ENCODE measurements around the gene B3GLCT.

The B3GLCT gene

DNA sequence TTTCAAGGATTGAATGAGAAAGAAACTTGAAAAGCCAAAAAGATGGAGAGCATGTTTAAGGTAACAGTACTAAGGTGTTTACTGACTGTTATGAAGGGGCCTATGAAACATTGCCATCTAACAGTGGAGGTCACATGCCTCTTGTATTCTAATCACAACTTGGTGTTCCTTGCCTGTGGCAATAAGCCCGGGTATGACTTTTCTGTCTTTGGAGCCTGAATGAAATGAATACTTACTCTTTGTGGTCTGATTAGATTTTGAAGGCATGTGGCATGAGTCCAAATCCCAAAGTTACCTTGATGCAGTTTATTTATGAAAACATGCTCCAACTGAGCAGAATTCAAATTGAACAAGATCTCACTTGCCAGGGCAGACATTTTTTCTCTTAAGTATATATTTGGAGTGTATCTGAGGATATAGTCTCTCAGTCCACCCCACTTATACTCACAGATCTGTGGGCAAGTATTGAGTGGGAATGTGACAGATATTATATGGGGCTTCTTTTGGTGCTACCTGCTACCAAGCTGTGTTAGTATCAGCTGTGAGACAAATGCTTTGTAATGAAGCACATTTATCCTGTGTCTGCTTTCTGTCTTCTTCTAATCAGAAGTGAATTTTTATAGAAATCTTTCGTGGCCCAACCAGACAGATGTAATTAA is 67.5 kb downstream of the B3GLCT start:
- DNase-seq (ENCODE audit: low read depth in 3 of 3, low spot score in 1 of 3), result no peak

DNA sequence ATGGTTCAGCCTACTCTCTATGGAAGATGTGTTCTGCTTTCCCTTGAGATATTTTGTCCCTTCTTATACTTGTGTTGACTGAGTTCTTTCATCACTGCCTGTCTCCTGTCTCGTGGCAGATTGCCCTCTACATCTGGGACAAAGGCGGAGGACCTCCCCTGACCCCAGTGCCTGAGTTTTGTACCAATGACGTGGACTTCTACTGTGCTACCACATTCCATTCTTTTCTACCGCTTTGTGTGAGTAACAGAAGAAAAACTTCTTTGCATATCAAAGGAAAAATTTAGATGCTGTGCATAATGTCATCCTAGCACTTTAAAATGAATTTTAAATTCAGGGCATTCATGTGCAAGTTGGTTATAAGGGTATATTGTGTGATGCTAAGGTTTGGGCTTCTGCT is 74.6 kb downstream of the B3GLCT start:
- no peak for DNase-seq (ENCODE audit: low read depth in 3 of 3, low spot score in 1 of 3)

DNA sequence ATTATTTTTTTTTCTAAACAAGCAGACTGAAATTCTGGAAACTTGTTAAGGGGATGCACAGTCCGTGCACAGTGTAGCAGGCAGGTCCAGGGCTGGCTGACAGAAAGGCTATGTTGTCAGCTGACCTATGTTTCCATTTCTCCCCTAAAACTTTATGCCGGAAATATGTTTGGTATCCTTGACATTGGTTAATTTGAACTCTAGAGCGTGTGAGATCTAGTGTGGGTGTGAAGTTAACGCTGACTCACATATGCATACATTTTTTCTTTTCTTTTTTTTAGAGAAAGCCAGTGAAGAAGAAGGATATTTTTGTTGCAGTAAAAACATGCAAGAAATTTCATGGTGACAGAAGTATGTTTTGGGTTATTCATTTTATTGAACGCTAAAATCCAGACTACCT is 76.6 kb downstream of the B3GLCT start:
- no peak for DNase-seq (ENCODE audit: low read depth in 3 of 3, low spot score in 1 of 3)

DNA sequence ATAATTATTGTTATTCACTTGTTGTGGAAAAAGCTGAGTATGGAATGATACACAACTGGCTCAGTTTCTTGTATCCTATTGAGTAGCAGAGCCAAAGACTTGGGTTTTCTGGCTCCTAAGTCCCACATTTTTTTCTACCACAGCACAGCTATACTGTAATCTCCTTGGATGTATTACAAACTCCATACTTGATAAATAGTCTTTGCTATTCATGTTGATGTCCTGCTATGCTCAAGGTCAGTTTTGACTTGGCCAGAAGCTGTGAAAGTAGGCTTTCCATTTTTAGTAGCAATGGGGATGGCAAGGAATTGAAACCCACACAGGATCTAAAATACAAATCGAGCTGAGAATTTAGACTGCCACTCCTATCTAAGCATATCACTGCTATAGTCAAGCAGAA is 79.1 kb downstream of the B3GLCT start:
- no peak for DNase-seq (ENCODE audit: low read depth in 3 of 3, low spot score in 1 of 3)

DNA sequence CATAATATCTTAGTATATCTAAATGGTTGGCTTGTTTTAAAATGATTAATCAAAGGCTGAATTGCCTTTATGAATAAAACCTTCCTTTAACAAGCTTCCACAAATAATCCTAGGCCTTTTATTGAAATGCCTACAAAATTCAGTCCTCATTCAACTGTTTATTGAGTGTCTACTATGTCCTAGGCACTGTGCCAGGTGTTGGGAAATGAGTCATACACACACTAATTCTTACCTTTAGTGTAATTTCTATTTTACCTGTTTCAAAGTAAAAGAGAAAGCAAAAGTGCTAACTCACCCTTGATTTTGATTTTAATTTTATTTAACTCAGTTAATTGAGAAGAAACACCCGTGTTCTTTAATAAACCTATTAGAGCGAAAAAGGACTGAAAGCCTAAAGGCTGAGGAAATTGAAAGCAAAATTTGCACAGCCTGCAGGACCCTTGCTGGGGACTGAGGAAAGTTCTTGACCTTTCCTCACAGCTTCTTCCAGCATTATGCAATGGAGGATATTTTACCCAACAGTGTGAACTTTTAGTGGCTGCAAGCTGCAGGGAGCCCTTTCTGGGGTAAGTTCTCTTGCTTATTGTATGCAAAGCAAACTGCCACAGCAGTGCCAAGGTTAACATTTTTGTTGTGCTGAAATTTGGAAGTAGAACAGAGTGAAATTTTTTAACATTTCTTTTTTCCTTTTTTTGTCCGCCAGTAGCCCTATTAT is 83.1 kb downstream of the B3GLCT start:
- no peak for DNase-seq (ENCODE audit: low read depth in 3 of 3, low spot score in 1 of 3)

DNA sequence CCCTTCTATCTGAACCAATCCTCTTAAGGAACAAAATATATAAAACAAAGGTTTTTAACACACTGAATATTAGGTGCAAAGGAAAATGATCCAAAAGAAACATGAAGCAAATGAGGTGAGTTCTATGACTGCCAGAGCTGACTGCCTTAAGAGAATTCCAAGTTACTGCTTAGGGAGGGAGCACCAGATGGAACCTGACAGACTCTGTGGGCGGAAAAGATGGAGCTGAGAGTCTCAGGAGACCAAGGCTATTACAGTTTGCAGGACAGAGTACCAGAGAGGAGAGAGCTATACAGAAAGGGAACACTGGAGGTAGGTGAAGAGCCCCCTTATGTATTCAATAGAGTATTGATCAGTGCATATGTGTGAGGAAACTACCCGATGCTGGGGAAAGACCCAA is 87.2 kb downstream of the B3GLCT start:
- no peak for DNase-seq (ENCODE audit: low read depth in 3 of 3, low spot score in 1 of 3)

DNA sequence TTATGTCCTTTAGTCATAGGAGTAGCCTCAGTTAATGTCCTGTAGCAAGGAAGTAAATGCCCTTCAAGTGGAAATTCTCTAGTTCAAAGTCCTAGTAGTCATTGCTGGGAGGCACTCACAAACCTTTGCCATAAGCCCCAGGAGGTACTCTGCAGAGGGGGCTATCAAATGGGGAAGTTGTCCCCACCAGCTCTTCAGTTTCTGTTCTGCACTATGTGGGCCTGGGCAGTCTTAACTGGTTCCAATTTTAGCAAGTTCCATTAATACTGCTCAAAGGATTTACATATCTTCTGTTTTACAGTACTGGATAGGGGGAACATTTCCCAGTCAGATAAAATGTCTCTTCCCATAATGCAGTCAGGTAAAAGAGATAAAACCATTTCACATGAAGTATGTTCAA is 101.3 kb downstream of the B3GLCT start:
- no peak for DNase-seq (ENCODE audit: low read depth in 3 of 3, low spot score in 1 of 3)

DNA sequence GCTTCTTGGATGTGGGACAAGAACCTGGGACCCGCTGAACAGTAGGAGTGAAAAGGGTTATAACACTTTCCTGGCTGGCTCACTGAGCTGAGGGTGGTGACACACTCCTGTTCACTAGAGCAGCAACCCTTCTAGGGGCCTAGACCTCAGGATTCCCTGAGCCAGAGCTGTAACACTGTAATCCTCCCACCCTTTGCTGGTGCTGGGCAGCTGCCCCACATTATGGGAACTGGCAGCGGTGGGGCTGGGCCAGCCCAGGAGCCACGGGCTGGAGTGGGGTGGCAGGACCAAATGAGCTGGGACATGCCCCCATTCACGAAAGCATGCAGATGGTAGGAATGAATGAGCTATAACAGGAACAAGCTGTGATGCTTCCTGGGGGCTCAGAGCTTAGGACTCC is 110.6 kb downstream of the B3GLCT start:
- no peak for DNase-seq (ENCODE audit: low read depth in 3 of 3, low spot score in 1 of 3)

DNA sequence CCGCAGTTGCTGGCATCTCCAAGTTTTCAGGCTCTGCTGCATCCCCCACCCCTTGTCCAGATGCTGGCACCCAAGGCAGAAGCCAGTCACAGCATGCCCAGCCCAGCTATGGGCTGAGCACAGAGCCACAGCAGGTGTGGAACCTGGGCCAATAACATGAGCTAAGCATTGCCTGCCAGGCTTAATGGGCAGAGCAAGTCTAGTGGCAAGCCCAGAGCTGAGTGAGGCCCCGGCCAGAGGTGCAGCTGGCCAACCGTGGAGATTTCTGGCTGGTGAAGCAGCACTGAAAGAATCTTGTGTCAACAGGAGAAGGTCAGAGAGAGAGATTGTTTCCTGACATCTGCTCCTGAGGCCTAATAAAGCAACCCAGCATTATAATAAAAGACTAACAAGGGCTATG is 111.0 kb downstream of the B3GLCT start:
- DNase-seq (ENCODE audit: low read depth in 3 of 3, low spot score in 1 of 3), result no peak

DNA sequence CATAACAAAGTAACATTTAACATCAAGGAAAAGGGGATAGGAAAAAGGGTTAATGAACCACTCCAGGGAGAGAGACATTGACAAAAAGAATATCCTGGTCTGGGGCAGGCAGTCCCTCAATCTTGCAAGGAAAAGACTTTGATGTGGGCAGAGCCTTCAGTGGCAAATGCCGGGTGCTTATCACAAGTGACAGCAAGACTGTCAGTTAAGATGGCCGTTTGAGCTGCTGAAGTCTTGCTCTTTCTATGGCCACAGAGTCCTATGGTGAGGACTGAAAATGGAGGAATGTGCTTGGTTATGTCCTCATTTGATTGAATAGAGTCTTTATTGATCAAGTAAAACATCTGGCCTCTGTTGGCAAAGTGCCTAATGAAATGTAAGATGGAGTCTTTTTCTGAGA is 112.1 kb downstream of the B3GLCT start:
- DNase-seq (ENCODE audit: low read depth in 3 of 3, low spot score in 1 of 3), result no peak

DNA sequence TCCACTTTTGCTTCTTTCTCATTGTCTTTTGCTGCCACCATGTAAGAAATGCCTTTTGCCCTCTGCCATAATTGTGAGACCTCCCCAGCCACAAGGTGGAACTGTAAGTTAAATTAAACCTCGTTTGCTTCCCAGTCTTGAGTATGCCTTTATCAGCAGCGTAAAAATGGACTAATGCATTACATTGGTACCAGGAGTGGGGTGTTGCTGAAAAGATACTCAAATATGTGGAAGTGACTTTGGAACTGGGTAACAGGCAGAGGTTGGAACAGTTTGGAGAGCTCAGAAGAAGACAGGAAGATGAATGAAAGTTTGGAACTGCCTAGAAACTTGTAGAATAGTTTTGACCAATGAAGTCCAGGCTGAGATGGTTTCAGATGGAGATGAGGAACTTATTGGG is 115.2 kb downstream of the B3GLCT start:
- no peak for DNase-seq (ENCODE audit: low read depth in 3 of 3, low spot score in 1 of 3)

DNA sequence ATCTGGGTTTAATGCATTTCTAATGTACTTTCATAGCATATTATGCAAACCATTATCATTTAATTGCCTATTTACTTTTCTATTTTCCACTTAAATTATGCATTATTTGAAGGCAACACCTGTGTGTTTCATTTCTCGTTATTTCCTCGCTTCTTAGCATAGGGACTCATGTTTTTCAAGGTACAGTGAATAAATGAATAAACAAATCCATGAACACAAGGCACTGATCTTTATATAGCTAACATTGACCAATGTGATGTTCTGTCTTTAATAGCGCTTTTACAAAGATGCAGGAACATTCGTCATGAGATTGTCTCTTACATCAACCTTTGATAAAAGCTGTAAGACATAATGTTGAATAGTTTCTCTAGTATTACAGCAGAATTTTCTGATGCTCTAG is 121.2 kb downstream of the B3GLCT start:
- DNase-seq (ENCODE audit: low read depth in 3 of 3, low spot score in 1 of 3), result no peak

DNA sequence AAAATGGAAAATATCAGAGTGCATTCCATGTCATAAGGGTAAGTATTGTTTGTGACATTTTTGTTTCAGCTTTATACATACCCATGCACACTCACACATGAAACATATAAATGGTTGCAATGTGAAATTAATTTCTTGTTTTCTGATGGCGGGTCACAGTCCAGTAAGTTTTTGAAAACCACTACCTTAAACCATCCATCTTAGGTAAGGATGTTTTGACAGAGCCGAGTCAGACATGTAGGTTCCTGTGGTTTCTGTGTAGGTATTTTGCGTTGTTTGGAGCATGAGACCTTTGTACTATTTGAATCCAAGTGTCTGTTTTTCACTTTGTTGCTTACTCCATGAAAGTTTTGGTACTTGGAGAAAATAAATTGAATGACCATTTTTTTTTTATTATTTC is 121.7 kb downstream of the B3GLCT start:
- DNase-seq (ENCODE audit: low read depth in 3 of 3, low spot score in 1 of 3), result no peak

DNA sequence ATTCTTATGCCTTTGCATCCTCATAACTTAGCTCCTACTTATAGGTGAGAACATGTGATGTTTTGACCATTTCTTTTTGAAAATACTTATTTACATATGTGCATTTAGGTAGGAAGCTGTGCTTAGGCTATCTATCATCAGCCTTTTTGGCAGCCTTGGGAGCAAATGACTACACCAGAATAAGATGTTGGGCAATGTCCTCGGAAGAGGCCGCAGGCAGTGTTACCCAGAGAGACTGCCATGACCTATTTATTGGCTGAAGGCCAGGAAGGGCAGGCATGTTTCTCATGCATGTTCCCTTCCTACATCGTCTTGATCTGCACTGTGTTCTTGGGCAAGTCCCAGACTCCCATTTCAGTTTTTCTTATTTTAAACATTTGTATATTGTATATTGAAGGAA is 122.3 kb downstream of the B3GLCT start:
- no peak for DNase-seq (ENCODE audit: low read depth in 3 of 3, low spot score in 1 of 3)

DNA sequence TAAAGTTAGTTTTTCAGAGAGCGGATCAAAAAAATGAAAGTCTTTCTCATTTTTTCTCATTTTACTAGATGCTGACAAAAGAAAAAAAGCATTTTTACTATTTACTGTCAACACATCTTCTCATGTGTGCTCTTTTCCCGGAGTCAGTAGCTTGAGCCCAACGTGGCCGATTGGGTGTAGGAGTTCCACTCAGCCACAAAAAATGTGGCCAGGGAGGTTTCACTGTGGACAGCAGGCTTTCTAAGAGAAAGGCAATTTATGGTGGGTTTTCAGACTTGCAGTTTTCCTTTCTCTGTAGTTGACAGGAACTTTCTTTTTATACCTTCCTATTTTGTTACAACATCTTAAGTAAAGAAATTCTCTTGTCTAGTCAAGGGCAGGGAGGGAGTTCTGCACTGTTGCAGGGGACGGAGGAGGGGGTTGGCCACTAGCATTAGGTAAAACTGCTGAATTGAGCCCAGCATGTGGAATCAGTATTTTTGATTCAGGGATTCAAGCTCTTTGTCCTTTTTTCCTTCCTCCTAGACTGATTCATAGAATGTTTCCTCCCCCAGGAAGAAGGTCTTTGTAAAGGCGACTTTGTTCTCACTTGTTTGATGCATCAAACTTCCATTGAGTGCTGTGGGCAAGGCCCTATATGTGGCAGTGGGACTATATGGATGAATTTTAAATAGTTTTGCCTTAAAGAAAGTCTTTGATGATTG is 123.1 kb downstream of the B3GLCT start:
- DNase-seq (ENCODE audit: low read depth in 3 of 3, low spot score in 1 of 3), result no peak

DNA sequence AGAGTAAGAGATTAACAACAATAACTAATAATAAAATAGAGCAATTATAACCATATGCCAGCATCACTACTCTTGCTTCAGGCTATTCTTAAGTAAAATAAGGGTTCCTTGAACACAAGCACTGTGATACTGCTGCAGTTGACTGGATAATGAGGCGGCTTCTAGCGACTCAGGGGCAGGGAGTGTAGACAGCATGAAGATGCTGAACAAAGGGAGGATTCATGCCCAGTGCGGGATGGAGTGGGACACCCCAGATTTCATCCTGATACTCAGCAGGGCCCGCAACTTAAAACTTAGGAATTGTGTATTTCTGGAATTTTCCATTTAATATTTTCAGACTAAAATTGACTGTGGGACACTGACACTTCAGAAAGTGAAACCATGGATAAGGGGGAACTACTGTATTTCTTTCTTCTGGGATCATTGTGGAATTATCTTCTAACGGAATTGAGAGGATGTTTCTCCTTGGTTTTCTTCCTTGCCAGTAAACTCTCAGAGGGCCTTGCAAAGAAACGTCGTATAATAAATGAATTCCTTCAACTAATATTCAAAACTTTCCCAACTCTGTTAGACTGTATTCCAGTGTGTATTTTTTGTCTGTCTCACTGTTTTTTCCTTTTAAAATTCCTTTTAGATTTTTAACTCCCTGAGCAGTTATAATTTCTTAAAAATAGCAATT is 127.5 kb downstream of the B3GLCT start:
- no peak for DNase-seq (ENCODE audit: low read depth in 3 of 3, low spot score in 1 of 3)

DNA sequence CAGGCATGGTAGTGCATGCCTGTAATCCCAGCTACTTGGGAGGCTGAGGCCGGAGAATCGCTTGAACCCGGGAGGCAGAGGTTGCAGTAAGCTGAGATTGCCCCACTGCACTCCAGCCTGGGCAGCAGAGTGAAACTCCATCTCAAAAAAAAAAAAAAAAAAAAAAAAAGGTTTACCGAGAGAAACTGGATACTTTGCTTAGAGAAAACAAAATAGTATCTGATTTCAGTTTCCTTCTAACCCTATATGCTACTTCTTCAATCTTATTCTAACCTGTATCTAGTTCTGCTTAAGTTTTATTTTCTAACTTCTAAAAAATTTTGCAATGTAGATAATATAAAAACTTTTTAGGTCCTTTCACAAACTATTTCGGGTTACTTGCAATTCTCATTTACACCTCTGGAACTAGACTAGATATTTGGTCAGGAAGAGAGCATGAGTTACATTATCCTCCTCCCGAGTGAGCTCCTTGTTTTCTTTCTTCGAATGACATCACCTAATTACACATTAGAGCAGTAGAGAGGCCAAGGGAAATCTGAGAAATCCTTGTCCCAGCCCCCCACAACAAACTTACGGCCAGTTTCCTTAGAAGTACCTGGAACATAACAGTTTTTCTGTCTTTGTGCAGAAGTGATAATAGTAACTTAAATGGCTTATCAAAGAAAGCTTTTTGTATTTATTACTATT is 128.9 kb downstream of the B3GLCT start:
- DNase-seq (ENCODE audit: low read depth in 3 of 3, low spot score in 1 of 3), result no peak

DNA sequence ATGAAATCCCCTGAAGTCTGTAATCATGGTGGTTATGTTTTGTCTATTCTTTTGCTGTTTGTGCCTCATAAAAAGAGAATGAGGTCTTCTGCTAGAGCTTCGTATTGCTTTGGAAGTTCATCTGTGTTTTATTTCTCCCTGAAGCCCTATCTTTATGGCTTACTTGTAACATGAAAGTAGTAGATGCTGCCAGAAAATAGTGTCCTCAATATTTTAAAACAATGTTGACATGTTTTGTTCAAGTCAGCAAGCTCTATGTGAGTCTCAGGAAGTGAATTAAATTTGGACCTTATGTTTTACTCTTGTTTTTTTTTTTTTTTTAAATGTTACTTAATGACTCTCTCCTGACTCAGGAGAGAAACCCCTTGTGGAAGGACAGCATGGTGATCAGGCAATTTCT is 130.5 kb downstream of the B3GLCT start:
- no peak for DNase-seq (ENCODE audit: low read depth in 3 of 3, low spot score in 1 of 3)

DNA sequence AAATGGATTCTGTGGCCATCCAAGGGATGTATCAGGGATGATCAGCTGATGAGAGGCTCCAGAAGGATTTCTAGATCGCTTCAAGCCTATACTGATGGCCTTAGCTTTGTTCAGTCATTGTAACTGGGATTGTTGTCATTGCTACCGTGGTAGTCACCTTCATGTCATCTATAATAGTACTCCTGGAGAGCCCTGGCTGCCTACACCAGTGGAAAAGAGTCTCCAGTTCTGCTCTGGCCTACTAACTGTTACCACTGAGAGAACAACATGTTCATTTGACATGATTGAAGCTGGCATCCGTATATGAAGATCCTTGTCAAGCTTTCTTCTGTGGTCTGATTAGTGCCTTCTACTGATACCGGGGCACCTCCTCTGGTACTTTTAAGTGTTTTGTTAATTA is 131.3 kb downstream of the B3GLCT start:
- no peak for DNase-seq (ENCODE audit: low read depth in 3 of 3, low spot score in 1 of 3)

DNA sequence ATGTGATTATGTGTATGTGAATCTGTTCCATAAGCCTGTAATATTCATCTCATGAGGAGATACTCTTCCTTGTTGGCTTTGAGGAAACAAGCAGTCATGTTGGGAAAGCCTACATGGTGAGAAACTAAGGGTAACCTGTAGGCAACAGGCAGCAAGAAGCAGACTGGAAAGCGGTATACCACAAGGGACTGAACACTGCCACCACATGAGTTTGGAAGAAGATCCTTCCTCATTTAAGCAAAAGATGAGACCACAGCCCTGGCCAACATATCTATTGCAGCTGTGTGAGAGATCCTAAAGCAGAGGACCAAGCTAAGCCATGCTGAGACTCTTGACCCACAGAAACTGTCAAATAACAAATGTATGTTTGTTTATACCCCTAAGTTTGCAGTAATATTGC is 134.8 kb downstream of the B3GLCT start:
- DNase-seq (ENCODE audit: low read depth in 3 of 3, low spot score in 1 of 3), result no peak

DNA sequence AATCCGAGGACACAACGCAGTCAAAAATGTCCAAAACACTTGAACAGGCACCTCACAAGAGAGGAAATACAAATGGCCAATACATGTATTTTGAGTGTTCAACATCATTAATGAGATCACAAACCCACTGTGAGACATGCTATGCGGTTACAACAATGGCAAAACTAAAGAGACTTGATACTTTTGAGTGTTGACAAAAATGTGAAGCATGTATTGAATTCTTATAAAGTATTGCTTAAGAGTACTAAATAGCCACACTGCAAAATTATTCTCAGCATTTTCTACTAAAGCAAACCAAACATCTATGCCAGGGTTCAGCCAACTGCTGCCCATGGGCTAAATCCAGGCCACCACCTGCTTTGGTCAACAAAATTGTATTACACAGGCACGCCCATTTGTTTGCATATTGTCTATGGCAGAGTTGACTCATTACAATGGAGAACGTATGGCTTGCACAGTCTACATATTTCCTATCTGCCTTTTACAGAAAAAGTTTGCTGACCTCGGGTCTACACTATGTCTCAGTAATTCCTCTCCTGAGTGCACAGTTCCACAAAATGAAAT is 135.3 kb downstream of the B3GLCT start:
- DNase-seq (ENCODE audit: low read depth in 3 of 3, low spot score in 1 of 3), result no peak
